Measurements from ENCODE around the gene SCN9A. TPM values are rescaled to one million over a fixed set of nuclear protein-coding genes. Genes with fewer than 3 reads are reported as not detected.

SCN9A gene
- total and polyA plus RNA-seq, 2 donors (not counting 1 experiment from before 2014, with no cell fraction given): not detected

DNA sequence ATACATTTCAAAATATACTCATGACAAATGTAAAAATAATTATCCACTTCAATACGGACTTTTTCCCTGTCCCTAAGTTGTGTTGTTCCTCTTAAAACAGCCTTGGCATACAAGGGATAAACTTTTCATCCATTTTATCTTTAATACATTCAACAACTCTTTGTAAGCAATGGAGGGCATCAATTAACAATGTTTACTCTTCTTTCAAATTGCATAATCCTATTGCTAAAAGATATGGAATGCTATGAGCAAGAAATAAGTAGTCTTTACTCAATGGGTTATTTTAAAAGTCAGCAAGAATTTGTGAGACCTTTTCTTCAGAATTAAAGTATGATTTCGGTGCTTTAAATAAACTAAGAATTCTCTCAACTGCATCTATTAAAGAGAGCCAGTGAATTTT lies 41.9 kb downstream of the SCN9A start:
- Histone ChIP-seq H3K4me3 (ENCODE audit: control extremely low read depth in 1 of 5, extremely low read depth in 1 of 5, insufficient read depth in 1 of 5, low read depth in 2 of 5, low read length in 4 of 5) (no peak overlapping the region), H3K79me2 (ENCODE audit: control insufficient read depth, insufficient read depth, low read length) (no peaks in the 10 kb centered on the region), H3K9ac (ENCODE audit: low read length) (no peak overlapping the region), H3K27ac (ENCODE audit: low read length in 2 of 2) (no peak overlapping the region), H3K27me3 (replicated peaks in 1 of 4; ENCODE audit: control extremely low read depth in 1 of 4, control insufficient read depth in 3 of 4, insufficient read depth in 4 of 4, low read length in 3 of 4) (no peaks in the 10 kb centered on the region), H3K4me2 (replicated peaks; ENCODE audit: low read depth, low read length, poor library complexity, severe bottlenecking) (no peak overlapping the region), H3K4me1 (ENCODE audit: control insufficient read depth in 2 of 2, insufficient read depth in 2 of 2, low read length in 2 of 2) (no peaks in the 10 kb centered on the region), H3K36me3 (replicated peaks in 1 of 2; ENCODE audit: control extremely low read depth in 1 of 2, control insufficient read depth in 1 of 2, extremely low read depth in 1 of 2, insufficient read depth in 2 of 2, low read length in 1 of 2) (no peaks in the 10 kb centered on the region), H3K9me3 (ENCODE audit: control extremely low read depth in 1 of 3, control insufficient read depth in 2 of 3, insufficient read depth in 1 of 3, low read length in 2 of 3) (no peaks in the 10 kb centered on the region), H4K20me1 (ENCODE audit: control insufficient read depth, insufficient read depth, low read length, poor library complexity, severe bottlenecking) (no peaks in the 10 kb centered on the region), H2AFZ (ENCODE audit: insufficient read depth, low read depth, low read length, poor library complexity, severe bottlenecking) (no peak overlapping the region)
- WGBS (ENCODE audit: insufficient coverage): 100% methylated on average over 1 of the region's 2 CpGs
- Mint-ChIP-seq H3K27ac (no peak overlapping the region), H3K27me3 (no peaks in the 10 kb centered on the region), H3K4me3 (no peak overlapping the region), H3K9me3 (ENCODE audit: insufficient read depth) (no peaks in the 10 kb centered on the region), H3K4me1 (no peaks in the 10 kb centered on the region)
- TF ChIP-seq, protein P1, sequence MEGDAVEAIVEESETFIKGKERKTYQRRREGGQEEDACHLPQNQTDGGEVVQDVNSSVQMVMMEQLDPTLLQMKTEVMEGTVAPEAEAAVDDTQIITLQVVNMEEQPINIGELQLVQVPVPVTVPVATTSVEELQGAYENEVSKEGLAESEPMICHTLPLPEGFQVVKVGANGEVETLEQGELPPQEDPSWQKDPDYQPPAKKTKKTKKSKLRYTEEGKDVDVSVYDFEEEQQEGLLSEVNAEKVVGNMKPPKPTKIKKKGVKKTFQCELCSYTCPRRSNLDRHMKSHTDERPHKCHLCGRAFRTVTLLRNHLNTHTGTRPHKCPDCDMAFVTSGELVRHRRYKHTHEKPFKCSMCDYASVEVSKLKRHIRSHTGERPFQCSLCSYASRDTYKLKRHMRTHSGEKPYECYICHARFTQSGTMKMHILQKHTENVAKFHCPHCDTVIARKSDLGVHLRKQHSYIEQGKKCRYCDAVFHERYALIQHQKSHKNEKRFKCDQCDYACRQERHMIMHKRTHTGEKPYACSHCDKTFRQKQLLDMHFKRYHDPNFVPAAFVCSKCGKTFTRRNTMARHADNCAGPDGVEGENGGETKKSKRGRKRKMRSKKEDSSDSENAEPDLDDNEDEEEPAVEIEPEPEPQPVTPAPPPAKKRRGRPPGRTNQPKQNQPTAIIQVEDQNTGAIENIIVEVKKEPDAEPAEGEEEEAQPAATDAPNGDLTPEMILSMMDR (IDR thresholded peaks at IDR 0.05): no peak
- no peak for TF ChIP-seq EZH2 (IDR thresholded peaks at IDR 0.05; ENCODE audit: borderline replicate concordance, insufficient read depth, low read depth, low read length, poor library complexity, severe bottlenecking)
- ChIA-PET POLR2A (no interaction called here), CTCF (no interaction called here)
- no peak for DNase-seq
- ATAC-seq (ENCODE audit: low read depth): no peak
- intact Hi-C loops (cut with micrococcal nuclease): no loop called here

DNA sequence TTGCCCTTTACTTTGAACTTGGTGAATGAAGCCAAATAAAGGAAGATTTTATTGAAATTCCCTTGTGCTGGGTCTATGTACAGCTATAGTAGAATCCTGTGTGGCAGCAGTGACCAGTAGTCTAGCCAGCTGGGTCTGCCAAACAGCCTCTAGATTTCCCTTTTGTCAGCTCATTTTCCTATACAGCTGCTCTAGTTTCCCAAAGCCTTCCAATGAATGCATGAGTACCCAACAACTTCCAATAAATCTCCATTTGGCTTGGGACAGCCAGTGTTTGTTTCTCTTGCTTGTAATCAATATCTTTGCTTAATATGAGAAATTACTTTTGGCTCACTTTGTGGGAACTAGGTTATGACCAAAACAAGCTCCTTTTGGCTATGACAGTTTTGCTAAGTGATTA lies 43.6 kb downstream of the SCN9A start:
- ATAC-seq (ENCODE audit: low read depth): no peak
- Histone ChIP-seq H3K9ac (ENCODE audit: low read length) (no peak overlapping the region), H2AFZ (ENCODE audit: insufficient read depth, low read depth, low read length, poor library complexity, severe bottlenecking) (no peak overlapping the region), H3K27ac (ENCODE audit: low read length in 2 of 2) (no peak overlapping the region), H3K9me3 (ENCODE audit: control extremely low read depth in 1 of 3, control insufficient read depth in 2 of 3, insufficient read depth in 1 of 3, low read length in 2 of 3) (no peaks in the 10 kb centered on the region), H3K27me3 (replicated peaks in 1 of 4; ENCODE audit: control extremely low read depth in 1 of 4, control insufficient read depth in 3 of 4, insufficient read depth in 4 of 4, low read length in 3 of 4) (no peaks in the 10 kb centered on the region), H4K20me1 (ENCODE audit: control insufficient read depth, insufficient read depth, low read length, poor library complexity, severe bottlenecking) (no peaks in the 10 kb centered on the region), H3K79me2 (ENCODE audit: control insufficient read depth, insufficient read depth, low read length) (no peaks in the 10 kb centered on the region), H3K4me3 (ENCODE audit: control extremely low read depth in 1 of 5, extremely low read depth in 1 of 5, insufficient read depth in 1 of 5, low read depth in 2 of 5, low read length in 4 of 5) (no peak overlapping the region), H3K4me2 (replicated peaks; ENCODE audit: low read depth, low read length, poor library complexity, severe bottlenecking) (no peak overlapping the region), H3K36me3 (replicated peaks in 1 of 2; ENCODE audit: control extremely low read depth in 1 of 2, control insufficient read depth in 1 of 2, extremely low read depth in 1 of 2, insufficient read depth in 2 of 2, low read length in 1 of 2) (no peaks in the 10 kb centered on the region), H3K4me1 (ENCODE audit: control insufficient read depth in 2 of 2, insufficient read depth in 2 of 2, low read length in 2 of 2) (no peaks in the 10 kb centered on the region)
- Mint-ChIP-seq H3K4me1 (no peaks in the 10 kb centered on the region), H3K9me3 (ENCODE audit: insufficient read depth) (no peaks in the 10 kb centered on the region), H3K27ac (no peak overlapping the region), H3K4me3 (no peak overlapping the region), H3K27me3 (no peaks in the 10 kb centered on the region)
- POLR2A ChIA-PET: no interaction called here
- TF ChIP-seq, protein P1 (IDR thresholded peaks at IDR 0.05): no peak
- TF ChIP-seq EZH2 (IDR thresholded peaks at IDR 0.05; ENCODE audit: borderline replicate concordance, insufficient read depth, low read depth, low read length, poor library complexity, severe bottlenecking): no peak
- CTCF ChIA-PET: no interaction called here
- intact Hi-C loops (cut with micrococcal nuclease): no loop called here
- DNase-seq: no peak
